Gastroesophageal sphincter (tissue), 4 donors: Measurements from ENCODE around the gene SCN1B. TPM values are rescaled to one million over a fixed set of nuclear protein-coding genes. Genes with fewer than 3 reads are reported as not detected.

Source experiments
- ATAC-seq: fragments of 150-250 bp; one replicate; pipeline ENCODE4 v1.9.1; 2016; ENCODE audit warnings: mild to moderate bottlenecking, moderate library complexity
- H3K27ac ChIP-seq, 4 donors: fragments of 200-600 bp; sonication (generic) in 3 of 4; 1 replicate in 3 of 4; 2 replicates in 1 of 4; pipeline ENCODE4 v1.5.1; 2016 to 2019
- H3K27me3 ChIP-seq: fragments of 200-600 bp; sonication (generic); one replicate; pipeline ENCODE4 v1.5.1; 2019
- H3K36me3 ChIP-seq, 2 donors: fragments of 200-600 bp; sonication (generic); one replicate each; pipeline ENCODE4 v1.5.1; 2019; ENCODE audit warnings: control low read depth in 1 of 2
- H3K4me1 ChIP-seq, 3 donors: fragments of 200-600 bp; sonication (generic); 1 replicate in 2 of 3; 2 replicates in 1 of 3; pipeline ENCODE4 v1.5.1; 2016 to 2019; ENCODE audit warnings: control low read depth in 2 of 3
- H3K4me3 ChIP-seq, 2 donors: fragments of 200-600 bp; sonication (generic); one replicate each; pipeline ENCODE4 v1.5.1; 2019; ENCODE audit warnings: mild to moderate bottlenecking in 1 of 2, moderate library complexity in 1 of 2
- H3K9me3 ChIP-seq, 3 donors: fragments of 200-600 bp; sonication (generic); one replicate each; pipeline ENCODE4 v1.5.1; 2017 to 2019; ENCODE audit warnings: control low read depth in 2 of 3
- EP300 ChIP-seq: sonication (generic); formaldehyde crosslinking; IDR thresholded peaks from one replicate; pipeline ENCODE4 v1.6.1; 2017; ENCODE audit warnings: antibody characterized with exemption, mild to moderate bottlenecking
- POLR2A ChIP-seq, 2 donors: fragments of 450-650 bp; IDR thresholded peaks; one replicate each; pipeline ENCODE4 v1.6.1; 2017; ENCODE audit warnings: antibody characterized with exemption in 2 of 2, mild to moderate bottlenecking in 2 of 2, moderate library complexity in 1 of 2
- POLR2AphosphoS5 ChIP-seq: sonication (generic); formaldehyde crosslinking; IDR thresholded peaks from one replicate; pipeline ENCODE4 v1.6.1; 2017; ENCODE audit warnings: antibody characterized with exemption
- WGBS, 2 donors: methylation state at CpG; one replicate each; pipeline ENCODE4 v1.1.5; 2018; ENCODE audit warnings: low coverage in 1 of 2; 5-methylcytosine and 5-hydroxymethylcytosine counted together
- total RNA-seq, 4 donors: library from RNA; depleted of rRNA; stranded (reverse); fragments of >200 nt; gene quantifications; one replicate each; pipeline ENCODE4 v1.1.0, GENCODE V29; 2016
- TF ChIP-seq, protein P1 (sequence below), 4 experiments: fragments of 200-600 bp in 2 of 4; fragments of 450-650 bp in 2 of 4; sonication (generic) in 1 of 4; IDR thresholded peaks; one replicate each; pipeline ENCODE4 v1.5.1; 2017 to 2019; ENCODE audit warnings: antibody characterized with exemption in 4 of 4, mild to moderate bottlenecking in 2 of 4, moderate library complexity in 2 of 4

The SCN1B gene
- total RNA-seq, 4 donors from 2014 or later = 5.3 to 13.2 (median 9.5) TPM

DNA sequence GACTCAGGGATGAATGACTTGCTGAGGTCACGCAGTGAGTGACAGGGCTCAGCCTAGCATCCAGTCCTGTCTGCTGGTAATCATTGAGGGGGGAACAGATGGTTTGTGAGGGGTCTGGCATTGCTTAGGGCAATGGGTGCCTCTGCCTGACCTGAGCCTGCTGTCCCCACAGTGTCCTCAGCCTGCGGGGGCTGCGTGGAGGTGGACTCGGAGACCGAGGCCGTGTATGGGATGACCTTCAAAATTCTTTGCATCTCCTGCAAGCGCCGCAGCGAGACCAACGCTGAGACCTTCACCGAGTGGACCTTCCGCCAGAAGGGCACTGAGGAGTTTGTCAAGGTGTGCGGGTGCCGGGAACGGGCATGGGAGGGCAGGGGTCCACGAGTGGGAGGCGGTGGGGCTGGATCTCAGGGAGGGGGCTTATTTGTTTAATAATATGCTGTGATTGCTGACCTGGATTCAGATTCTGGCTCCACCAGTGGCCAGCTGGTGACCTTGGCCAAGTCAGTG, 2.1 kb downstream of the SCN1B start:
- peaks cover 0 to 37% (median 11%) of the 10 kb centered on the region in 3 donors for H3K4me1 ChIP-seq
- H3K27ac ChIP-seq = no peak overlapping the region
- ATAC-seq = no peak
- H3K4me3 ChIP-seq = no peak overlapping the region
- WGBS, 2 donors = 94% methylated on average over 5 of the region's 17 CpGs; no CpG with 5 or more reads in 1 of the 2 donors
- H3K36me3 ChIP-seq = peaks cover 0 to 51% of the 10 kb centered on the region in 2 donors
- H3K27me3 ChIP-seq = no peaks in the 10 kb centered on the region
- TF ChIP-seq POLR2A (IDR thresholded peaks at IDR 0.05) = no peak
- TF ChIP-seq, protein P1, sequence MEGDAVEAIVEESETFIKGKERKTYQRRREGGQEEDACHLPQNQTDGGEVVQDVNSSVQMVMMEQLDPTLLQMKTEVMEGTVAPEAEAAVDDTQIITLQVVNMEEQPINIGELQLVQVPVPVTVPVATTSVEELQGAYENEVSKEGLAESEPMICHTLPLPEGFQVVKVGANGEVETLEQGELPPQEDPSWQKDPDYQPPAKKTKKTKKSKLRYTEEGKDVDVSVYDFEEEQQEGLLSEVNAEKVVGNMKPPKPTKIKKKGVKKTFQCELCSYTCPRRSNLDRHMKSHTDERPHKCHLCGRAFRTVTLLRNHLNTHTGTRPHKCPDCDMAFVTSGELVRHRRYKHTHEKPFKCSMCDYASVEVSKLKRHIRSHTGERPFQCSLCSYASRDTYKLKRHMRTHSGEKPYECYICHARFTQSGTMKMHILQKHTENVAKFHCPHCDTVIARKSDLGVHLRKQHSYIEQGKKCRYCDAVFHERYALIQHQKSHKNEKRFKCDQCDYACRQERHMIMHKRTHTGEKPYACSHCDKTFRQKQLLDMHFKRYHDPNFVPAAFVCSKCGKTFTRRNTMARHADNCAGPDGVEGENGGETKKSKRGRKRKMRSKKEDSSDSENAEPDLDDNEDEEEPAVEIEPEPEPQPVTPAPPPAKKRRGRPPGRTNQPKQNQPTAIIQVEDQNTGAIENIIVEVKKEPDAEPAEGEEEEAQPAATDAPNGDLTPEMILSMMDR (IDR thresholded peaks at IDR 0.05) = no peak
- H3K9me3 ChIP-seq = no peaks in the 10 kb centered on the region

DNA sequence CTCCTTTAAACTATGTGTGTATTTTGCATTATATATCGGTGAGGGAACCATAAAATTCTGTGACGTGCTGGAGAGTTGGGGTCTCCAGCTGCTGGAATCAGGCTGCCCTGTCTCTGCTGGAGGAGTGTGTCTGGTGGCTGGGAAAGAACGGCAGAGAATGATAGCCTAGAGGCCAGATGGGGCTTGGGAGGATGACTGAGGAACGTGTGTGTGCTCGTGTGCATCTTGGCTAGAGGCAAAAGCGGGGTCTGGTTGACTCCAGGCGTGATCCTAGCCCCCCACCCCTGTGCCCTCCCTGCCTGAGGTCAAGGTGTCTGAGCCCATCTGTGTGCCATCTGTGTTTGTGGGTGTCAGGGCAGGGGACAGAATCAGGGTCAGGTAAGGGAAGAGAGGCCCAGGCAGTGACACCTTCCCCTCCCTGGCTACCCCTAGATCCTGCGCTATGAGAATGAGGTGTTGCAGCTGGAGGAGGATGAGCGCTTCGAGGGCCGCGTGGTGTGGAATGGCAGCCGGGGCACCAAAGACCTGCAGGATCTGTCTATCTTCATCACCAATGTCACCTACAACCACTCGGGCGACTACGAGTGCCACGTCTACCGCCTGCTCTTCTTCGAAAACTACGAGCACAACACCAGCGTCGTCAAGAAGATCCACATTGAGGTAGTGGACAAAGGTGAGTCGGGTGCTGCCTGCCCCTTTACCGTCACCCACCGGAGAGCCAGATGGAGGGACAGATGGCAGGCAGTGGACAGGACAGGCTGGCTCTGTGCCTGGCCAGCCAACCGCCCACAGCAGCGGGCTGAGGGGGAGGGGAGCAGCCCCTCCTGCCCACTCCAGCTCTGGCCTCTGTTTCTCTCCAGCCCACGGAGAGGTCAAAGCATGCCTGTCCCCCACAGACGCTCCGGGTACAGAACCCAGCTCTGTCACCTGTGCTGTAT, 3.1 kb downstream of the SCN1B start:
- peaks cover 0 to 47% (median 15%) of the 10 kb centered on the region in 3 donors for H3K4me1 ChIP-seq
- no peak for ATAC-seq
- 85 to 100% methylated on average over 1 to 11 of the region's 30 CpGs for WGBS, 2 donors
- no peak overlapping the region for H3K27ac ChIP-seq
- TF ChIP-seq, protein P1 (IDR thresholded peaks at IDR 0.05) = no peak
- no peak for TF ChIP-seq POLR2AphosphoS5
- TF ChIP-seq POLR2A (IDR thresholded peaks at IDR 0.05) = no peak
- TF ChIP-seq EP300 = no peak
- peaks cover 0 to 42% of the 10 kb centered on the region in 2 donors for H3K36me3 ChIP-seq
- H3K4me3 ChIP-seq = no peak overlapping the region
- no peaks in the 10 kb centered on the region for H3K9me3 ChIP-seq
- H3K27me3 ChIP-seq = no peaks in the 10 kb centered on the region

DNA sequence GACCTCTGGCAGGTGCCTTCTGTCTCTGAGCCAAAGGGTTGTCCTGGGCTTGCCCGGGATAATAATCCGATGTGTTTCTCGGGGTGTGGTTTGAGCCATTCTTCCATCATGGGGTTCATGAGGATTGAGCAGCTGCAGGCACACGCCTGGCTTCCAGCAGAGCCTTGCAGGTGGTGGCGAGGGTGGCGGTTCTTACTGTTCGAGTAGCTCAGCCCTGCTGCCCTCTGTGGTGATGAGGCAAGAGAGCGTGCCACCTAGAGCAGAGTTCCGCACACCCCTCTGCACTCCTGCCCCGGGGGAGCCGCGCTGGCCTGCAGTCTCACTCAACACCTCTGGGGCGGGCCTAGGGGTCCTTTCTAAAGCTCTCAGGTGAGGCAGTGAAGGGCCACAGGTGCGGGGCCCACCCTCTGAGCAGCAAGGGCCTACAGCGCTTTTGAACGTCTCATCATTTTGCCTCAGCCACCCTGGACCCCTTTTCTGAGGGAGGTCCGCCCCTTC, 3.8 kb downstream of the SCN1B start:
- WGBS, 2 donors = 100% methylated on average over 1 to 5 of the region's 17 CpGs
- H3K4me3 ChIP-seq = no peak overlapping the region
- no peak overlapping the region for H3K27ac ChIP-seq
- H3K4me1 ChIP-seq = peaks cover 0 to 54% (median 15%) of the 10 kb centered on the region in 3 donors
- no peaks in the 10 kb centered on the region for H3K27me3 ChIP-seq
- ATAC-seq = no peak
- no peaks in the 10 kb centered on the region for H3K9me3 ChIP-seq
- no peak for TF ChIP-seq POLR2A (IDR thresholded peaks at IDR 0.05)
- TF ChIP-seq EP300 = no peak
- TF ChIP-seq POLR2AphosphoS5 = no peak
- H3K36me3 ChIP-seq = peaks cover 0 to 41% of the 10 kb centered on the region in 2 donors

GRCh38 chr19:35034588-35035382, 4.5 kb downstream of the SCN1B start:
- no peak for ATAC-seq
- Histone ChIP-seq H3K27ac (no peak overlapping the region), H3K27me3 (peaks cover 4% of the 10 kb centered on the region), H3K36me3 (peaks cover 0 to 41% of the 10 kb centered on the region in 2 donors), H3K4me3 (no peak overlapping the region), H3K9me3 (no peaks in the 10 kb centered on the region), H3K4me1 (peaks cover 0 to 55% (median 11%) of the 10 kb centered on the region in 3 donors)
- TF ChIP-seq, protein P1 (IDR thresholded peaks at IDR 0.05) = no peak
- no peak for TF ChIP-seq POLR2AphosphoS5
- TF ChIP-seq POLR2A (IDR thresholded peaks at IDR 0.05) = no peak
- no peak for TF ChIP-seq EP300
- WGBS, 2 donors = 85 to 86% methylated on average over 5 to 10 of the region's 17 CpGs
